SH-SY5Y (cell line): Measurements from ENCODE around the gene UBE2Q2.

Source experiments
- GATA2 ChIP-seq: IDR thresholded peaks from 2 replicates; pipeline ENCODE4 v1.6.1; 2011; ENCODE audit warnings: mild to moderate bottlenecking, low read depth, low read length
- GATA3 ChIP-seq: IDR thresholded peaks from 2 replicates; pipeline ENCODE4 v1.6.1; 2011; ENCODE audit warnings: low read depth, mild to moderate bottlenecking, low read length, moderate library complexity

GRCh38 chr15:75866916-75867315, 23.7 kb downstream of the UBE2Q2 start:
- TF ChIP-seq GATA2 (no peak), GATA3 (no peak)
